ENCODE data around the gene PAX1.

PAX1 gene

GRCh38 chr20:21703717-21704407 lies 1.6 kb upstream of the PAX1 start:
- no peak for DNase-seq

- DNase-seq = no peak
Measured at GRCh38 chr20:21704408-21705385, 767 bp upstream of the PAX1 start.

- peak; percentile 9 for DNase-seq
Measured at GRCh38 chr20:21706261-21707195, 1.1 kb downstream of the PAX1 start.

DNA sequence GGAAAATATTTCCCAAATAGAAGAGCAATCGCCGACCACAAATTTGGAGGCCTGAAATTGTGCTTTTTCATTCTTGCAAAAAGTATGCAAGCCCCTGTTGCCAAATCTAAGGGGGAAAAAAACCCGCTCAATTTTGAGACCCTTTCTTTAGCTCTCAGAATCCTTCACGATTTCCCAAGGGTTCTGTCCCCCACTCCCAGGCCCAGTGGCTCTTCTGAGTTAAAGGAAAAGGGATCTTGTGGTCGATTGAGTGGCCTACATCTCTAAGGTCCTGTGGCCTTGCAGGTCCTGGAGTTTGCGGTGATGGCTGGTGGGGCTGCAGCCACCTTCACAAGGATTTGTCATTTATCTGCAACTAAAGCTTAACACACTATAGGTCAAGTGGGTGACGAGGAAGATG lies 1.8 kb downstream of the PAX1 start:
- no peak for DNase-seq

DNA sequence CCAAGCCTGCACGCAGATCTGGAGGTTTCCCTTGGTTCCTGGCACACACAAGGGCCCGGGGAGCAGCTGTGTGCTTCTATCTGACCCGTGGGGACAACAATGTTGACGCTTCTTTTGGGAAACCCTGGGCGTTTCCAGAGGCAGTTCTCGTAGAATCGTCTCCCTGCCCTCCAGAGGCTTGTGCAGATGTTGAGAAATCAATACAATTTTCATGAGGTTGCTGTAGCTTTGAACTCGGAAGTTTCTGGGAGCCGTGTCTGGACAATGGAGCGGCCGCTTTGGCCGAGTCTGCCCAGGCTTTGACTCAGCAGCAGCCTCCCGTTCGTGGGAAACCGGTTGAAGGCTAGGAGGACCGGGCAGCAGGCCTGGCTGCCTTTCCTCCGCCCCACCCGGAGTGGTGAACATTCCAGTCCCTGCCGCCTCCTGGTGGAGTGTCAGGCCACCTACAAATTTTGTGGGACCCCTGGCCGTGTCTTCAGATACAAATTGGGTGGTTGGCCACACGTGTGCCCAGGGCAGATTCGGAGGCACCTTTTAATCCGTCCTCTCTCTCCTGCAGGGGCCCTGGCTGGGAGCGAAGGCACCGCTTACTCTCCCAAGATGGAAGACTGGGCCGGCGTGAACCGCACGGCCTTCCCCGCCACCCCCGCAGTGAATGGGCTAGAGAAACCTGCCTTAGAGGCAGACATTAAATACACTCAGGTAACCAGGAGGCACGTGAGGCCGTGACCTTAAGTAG lies 2.7 kb downstream of the PAX1 start:
- DNase-seq = no peak

GRCh38 chr20:21708738-21709534 lies 3.5 kb downstream of the PAX1 start:
- no peak for DNase-seq

DNA sequence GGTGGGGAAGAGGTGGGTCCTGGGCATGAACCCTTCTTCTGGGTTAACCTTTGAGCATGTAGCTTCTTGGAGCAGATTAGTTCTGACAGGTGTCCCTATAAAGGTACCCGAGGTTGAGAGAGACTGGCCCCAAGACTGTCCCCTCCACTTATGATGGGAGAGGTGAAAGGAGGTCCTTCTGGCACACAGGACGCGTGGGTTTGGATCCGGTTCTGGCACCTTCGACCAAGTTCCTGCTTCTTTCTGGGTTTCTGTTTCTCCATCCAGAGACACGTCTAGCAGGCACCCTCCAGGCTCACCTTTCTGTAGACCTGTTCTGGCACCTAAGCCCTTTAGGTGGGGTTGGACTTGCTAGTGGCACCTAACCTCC lies 4.1 kb downstream of the PAX1 start:
- DNase-seq = no peak

GRCh38 chr20:21710341-21710740 lies 4.9 kb downstream of the PAX1 start:
- no peak for DNase-seq

- no peak for DNase-seq
Measured at GRCh38 chr20:21710863-21711431, 5.5 kb downstream of the PAX1 start.

DNA sequence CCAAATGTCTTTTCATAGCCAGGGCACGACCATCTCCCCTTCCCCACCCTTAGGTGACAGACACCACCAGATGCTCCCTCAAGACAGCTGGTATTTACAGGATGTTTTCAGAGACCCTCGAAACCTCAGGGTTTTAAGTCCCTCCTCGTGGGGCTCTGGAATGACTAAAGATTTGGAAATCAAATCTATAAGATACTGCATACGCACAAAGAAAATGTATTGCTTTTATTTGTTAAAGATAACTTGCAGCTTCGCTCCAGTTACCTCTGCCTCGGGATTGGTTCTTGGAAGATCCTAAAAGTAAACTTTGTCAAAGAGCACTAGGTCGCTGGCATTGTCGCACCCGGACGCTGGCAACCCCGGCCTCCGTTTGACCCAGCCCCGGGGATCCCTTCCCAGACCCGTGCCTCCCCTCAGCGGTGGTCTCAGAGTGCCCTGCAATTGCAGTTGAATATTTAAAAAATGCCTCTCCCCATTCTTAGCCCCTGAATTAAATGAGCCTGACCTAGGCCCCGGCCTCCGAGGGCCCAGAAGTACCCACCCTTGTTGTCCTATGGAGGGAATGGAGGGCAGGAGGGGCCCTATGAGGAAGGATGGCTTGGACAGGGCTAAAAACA lies 7.1 kb downstream of the PAX1 start:
- DNase-seq = no peak

GRCh38 chr20:21713470-21713869 lies 8.0 kb downstream of the PAX1 start:
- DNase-seq = no peak

DNA sequence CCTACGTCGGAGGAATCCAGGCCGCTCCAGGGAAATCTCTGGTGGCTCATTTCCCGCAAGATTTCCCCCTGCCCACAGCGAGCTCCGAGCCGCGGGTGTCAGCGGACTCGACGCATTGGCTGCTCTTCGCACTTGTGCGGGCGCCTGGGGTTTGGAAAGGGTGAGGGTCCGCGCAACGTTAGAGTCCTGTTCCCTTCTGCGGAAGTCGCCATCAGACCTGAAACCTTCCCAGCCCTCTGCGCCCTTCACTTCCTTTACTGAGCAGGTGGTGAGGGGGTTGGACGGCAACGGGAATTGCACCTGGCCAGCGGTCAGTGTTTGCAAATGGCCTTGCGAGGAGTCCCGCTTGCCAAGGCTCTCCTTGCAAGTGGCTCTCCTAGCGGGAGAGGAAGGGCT lies 8.4 kb downstream of the PAX1 start:
- DNase-seq = no peak

DNA sequence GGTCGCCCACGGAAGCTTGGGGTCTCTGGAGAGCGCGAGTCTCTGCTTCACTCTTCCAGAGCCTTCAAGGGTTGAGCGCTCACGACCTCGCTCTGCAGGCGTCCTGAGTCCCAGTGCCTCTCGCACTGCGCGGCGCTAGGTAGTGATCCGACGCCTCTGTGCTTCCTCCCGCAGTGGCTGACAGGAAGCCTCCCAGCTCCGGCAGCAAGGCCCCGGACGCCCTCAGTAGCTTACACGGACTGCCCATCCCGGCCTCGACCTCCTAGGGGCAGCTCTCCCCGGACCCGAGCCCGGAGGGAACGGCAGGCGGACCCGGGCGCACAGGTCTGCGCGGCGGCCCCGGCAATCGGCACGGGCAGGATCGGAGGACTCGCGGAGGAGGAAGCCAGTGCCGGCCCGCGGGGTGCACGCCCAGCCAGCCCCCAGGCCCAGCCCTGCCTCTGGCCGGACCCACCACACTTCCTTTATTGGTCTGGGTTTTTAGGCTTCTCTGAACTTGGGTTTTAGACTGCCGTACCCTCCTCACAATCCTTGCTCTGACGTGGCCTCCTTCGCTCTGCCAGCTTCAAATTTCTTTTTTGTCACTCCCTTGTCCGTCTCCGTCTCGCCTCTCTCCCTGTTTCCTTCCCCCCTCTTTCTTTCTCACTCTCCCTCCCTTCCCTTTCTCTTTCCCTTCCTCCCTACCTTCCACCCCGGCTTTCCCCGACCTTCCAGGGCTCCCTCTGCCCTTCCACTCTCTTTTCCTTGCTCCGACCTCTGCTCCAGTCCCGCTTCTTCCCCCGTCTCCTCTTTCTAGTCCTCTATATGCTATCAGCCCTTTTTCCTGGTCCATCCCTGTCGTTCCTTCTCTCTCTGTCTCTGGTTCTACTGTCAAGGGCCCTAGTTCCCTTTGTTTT lies 9.1 kb downstream of the PAX1 start:
- peak; percentile 14 for DNase-seq

GRCh38 chr20:21715193-21715881 lies 9.9 kb downstream of the PAX1 start:
- DNase-seq = no peak

DNA sequence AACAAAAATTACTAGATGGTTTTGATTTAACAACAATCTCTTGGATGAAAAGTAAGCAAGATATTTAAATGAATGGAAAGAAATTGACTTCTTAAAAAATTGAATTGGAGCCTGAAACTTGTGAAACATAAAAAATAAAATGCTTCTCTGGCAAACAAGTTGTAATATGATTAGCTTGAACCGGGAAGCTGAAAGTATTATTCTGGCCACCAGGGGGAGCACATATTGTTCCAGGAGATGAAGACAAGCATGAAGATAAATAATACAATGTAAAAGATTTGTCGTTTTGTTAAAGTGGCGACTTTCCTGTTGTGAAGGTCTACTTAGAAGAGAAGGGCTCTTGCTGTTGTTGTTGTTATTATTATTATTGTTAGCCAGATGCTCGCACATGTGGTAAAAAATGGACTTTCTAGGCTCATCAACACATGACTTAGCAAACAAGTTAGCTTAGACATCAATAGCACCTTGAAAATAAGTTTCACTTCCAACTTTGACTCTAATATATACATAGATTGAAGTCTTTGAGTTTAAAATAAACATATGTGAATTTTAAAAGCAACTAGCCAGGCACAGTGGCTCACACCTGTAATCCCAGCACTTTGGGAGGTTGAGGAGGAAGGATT lies 14.2 kb downstream of the PAX1 start:
- peak; percentile 73 for DNase-seq

GRCh38 chr20:21725892-21726291 lies 20.4 kb downstream of the PAX1 start:
- no peak for DNase-seq

- DNase-seq = no peak
Measured at GRCh38 chr20:21729316-21729715, 23.9 kb downstream of the PAX1 start.

- no peak for DNase-seq
Measured at GRCh38 chr20:21739161-21739560, 33.7 kb downstream of the PAX1 start.

Measured in NCI-H1105 (cell line).